ENCODE results near the gene CCDC51. TPM values are rescaled to one million over a fixed set of nuclear protein-coding genes. Genes with fewer than 3 reads are reported as not detected.

CCDC51 gene
- total RNA-seq, 4 donors from 2014 or later = 2.6 to 11.1 (median 7.8) TPM

DNA sequence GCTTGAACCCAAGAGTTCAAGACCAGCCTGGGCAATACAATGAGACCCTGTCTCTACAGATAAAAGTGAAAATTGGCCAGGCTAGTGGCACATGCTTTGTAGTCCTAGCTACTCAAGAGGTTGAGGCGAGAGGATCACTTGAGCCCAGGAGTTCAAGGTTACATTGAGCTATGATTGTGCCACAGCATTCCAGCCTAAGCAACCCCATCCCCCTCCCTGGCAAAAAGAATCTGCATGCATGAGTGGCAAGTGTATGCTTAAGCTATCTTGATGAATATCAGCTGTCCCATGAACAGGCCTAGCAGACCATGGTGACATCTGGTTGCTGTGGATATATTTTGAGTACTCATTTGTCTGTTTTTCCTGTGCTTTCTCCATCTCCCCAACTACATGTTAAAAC, 11.4 kb upstream of the CCDC51 start:
- peaks cover 0 to 8% of the 10 kb centered on the region in 2 donors for H3K4me1 ChIP-seq
- no peak for TF ChIP-seq POLR2A (IDR thresholded peaks at IDR 0.05)
- TF ChIP-seq, protein P1, sequence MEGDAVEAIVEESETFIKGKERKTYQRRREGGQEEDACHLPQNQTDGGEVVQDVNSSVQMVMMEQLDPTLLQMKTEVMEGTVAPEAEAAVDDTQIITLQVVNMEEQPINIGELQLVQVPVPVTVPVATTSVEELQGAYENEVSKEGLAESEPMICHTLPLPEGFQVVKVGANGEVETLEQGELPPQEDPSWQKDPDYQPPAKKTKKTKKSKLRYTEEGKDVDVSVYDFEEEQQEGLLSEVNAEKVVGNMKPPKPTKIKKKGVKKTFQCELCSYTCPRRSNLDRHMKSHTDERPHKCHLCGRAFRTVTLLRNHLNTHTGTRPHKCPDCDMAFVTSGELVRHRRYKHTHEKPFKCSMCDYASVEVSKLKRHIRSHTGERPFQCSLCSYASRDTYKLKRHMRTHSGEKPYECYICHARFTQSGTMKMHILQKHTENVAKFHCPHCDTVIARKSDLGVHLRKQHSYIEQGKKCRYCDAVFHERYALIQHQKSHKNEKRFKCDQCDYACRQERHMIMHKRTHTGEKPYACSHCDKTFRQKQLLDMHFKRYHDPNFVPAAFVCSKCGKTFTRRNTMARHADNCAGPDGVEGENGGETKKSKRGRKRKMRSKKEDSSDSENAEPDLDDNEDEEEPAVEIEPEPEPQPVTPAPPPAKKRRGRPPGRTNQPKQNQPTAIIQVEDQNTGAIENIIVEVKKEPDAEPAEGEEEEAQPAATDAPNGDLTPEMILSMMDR (IDR thresholded peaks at IDR 0.05) = no peak
- H3K36me3 ChIP-seq = no peaks in the 10 kb centered on the region
- DNase-seq = no peak
- intact Hi-C loops (cut with DNase I; ENCODE audit: low total_unique reads) = no loop called here
- H3K27ac ChIP-seq = no peak overlapping the region
- no peaks in the 10 kb centered on the region for H3K27me3 ChIP-seq
- H3K9me3 ChIP-seq = no peaks in the 10 kb centered on the region
- no peak overlapping the region for H3K4me3 ChIP-seq

DNA sequence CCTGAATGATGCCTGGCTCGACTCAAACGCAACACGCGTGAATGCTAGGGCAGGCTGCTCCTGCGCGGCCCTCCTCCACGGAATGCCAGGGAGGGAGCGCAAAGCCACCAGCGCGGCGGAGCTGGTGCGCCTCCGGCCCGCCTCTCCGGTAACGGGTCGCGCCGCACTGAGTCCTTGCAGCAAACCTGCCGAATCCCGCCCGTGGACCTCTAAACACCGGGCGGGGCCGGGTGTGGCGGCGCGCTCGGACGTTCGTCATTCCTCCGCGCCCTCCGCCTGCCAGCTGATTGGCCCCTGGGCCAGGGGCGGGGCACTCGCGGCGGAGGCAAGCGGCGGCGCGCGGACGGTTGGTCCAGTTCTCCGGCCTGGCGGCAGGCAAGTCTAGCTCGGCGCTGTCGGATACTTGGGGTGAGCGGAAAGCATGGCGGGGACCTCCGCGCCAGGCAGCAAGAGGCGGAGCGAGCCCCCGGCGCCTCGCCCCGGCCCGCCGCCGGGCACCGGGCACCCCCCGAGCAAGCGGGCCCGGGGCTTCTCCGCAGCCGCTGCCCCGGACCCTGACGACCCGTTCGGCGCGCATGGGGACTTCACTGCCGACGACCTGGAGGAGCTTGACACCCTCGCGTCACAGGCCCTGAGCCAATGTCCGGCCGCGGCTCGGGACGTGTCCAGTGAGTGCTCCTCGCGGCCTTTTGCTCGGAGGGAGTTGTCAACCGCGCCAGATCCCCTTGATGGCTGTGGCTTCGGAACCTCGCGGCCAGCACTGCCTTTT, 6.7 kb upstream of the CCDC51 start, which contains the start of gene ATRIP:
ATRIP (plus strand) TSS at position 313 of the 769 bp plus-strand sequence; CDS start at position 422, 109 bp downstream.
- DNase-seq = peak; percentile 86 to 90
- peaks cover 5 to 20% of the 10 kb centered on the region in 2 donors for H3K4me1 ChIP-seq
- TF ChIP-seq, protein P1 (IDR thresholded peaks at IDR 0.05) = peak in 2 of 4 experiments; percentile 14 to 19
- TF ChIP-seq POLR2A (IDR thresholded peaks at IDR 0.05) = peak; percentile 87 to 93
- intact Hi-C loops (cut with DNase I; ENCODE audit: low total_unique reads) = no loop called here
- no peaks in the 10 kb centered on the region for H3K27me3 ChIP-seq
- H3K9me3 ChIP-seq = no peaks in the 10 kb centered on the region
- no peaks in the 10 kb centered on the region for H3K36me3 ChIP-seq
- H3K27ac ChIP-seq = peak within 1 kb of the TSS; percentile 85 to 93
- peak within 1 kb of the TSS; percentile 59 to 89 for H3K4me3 ChIP-seq

DNA sequence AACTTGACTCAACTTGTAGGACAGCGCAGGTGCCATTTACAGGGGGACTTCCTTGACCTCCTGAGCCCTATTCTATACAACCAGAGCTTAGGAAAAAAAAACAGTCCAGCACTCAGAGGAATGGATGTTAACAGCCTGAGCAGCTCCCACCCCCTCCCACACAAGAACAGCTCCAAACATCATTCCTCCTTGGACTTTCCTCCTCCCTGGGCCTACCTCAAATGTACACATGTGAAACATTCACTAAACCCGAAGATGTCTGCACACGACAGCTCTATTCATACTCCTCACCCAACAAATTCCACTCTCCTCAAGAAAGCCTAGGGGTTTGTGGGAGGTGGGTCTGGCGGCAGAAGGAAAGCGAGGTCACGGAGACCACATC, 6.1 kb upstream of the CCDC51 start:
- Histone ChIP-seq H3K4me3 (peak overlapping the region; percentile 59 to 89), H3K27me3 (no peaks in the 10 kb centered on the region), H3K4me1 (peaks cover 5 to 25% of the 10 kb centered on the region in 2 donors), H3K27ac (peak overlapping the region; percentile 85 to 93), H3K36me3 (no peaks in the 10 kb centered on the region), H3K9me3 (no peaks in the 10 kb centered on the region)
- TF ChIP-seq, protein P1 (IDR thresholded peaks at IDR 0.05) = no peak
- TF ChIP-seq POLR2A (IDR thresholded peaks at IDR 0.05) = no peak
- no peak for DNase-seq
- intact Hi-C loops (cut with DNase I; ENCODE audit: low total_unique reads) = no loop called here

DNA sequence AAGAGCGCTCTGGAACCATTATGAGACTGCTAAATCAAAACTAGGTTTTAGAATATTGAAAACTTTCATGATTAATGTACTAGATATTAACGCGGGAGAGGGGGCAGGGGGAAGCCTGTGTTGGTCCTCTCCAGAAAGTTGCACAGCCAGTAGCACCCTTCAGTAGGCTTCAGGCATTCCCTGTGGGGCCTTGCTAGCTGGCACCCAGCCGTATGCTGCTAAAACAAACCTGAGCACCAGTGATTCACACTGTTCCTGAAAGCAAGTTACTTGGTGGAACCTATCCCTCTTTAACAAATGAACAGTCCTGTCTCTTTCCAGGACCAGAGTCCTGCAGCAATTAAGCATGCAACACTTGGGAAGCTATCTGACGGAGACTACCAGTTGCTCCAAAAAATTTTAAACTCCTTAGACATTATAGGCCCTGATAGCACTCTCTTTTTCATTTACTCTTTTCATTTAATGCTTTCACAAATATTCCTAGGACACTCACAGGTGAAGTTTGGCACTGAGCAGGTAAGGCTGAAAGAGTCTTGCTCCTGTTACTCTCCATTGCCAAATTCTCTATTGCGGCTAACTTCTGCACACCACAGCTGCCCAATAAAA, 5.5 kb upstream of the CCDC51 start:
- Histone ChIP-seq H3K36me3 (no peaks in the 10 kb centered on the region), H3K4me3 (no peak overlapping the region), H3K4me1 (peaks cover 5 to 28% of the 10 kb centered on the region in 2 donors), H3K27me3 (no peaks in the 10 kb centered on the region), H3K27ac (no peak overlapping the region), H3K9me3 (no peaks in the 10 kb centered on the region)
- intact Hi-C loops (cut with DNase I; ENCODE audit: low total_unique reads) = no loop called here
- no peak for DNase-seq
- TF ChIP-seq POLR2A (IDR thresholded peaks at IDR 0.05) = no peak
- TF ChIP-seq, protein P1 (IDR thresholded peaks at IDR 0.05) = no peak

DNA sequence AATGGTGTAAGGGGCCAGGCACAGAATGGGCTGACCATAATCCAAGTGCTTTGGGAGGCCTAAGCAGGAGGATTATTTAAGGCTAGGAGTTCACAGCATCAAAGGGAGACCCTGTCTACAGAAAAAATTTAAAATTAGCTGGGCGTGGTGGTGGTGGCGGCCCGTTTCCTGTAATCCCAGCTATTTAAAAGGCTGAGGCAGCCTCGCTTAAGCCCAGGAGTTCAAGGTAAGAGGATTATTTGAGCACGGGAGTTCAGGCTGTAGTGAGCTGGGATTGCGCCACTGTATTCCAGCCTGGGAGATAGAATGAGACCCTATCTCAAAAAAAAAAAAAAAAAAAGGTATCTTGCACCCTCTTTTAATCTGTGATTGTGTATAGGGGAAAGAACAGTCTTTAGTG, 2.0 kb upstream of the CCDC51 start:
- Histone ChIP-seq H3K27me3 (no peaks in the 10 kb centered on the region), H3K4me3 (no peak overlapping the region), H3K4me1 (peaks cover 5 to 21% of the 10 kb centered on the region in 2 donors), H3K36me3 (no peaks in the 10 kb centered on the region), H3K9me3 (no peaks in the 10 kb centered on the region), H3K27ac (peak overlapping the region in 1 of 2 donors; percentile 8)
- intact Hi-C loops (cut with DNase I; ENCODE audit: low total_unique reads) = no loop called here
- DNase-seq = no peak
- TF ChIP-seq POLR2A (IDR thresholded peaks at IDR 0.05) = no peak
- TF ChIP-seq, protein P1 (IDR thresholded peaks at IDR 0.05) = no peak

All from uterus (tissue), 4 donors.